ENCODE data around the gene C4BPB. TPM values are rescaled to one million over a fixed set of nuclear protein-coding genes. Genes with fewer than 3 reads are reported as not detected.

C4BPB gene
- total RNA-seq, 2 donors from 2014 or later: not detected

GRCh38 chr1:207145401-207146058 is 56.9 kb downstream of the C4BPB start:
- no peak for DNase-seq
- H3K4me3 ChIP-seq (ENCODE audit: low read length): no peak overlapping the region
- H3K27ac Mint-ChIP-seq: no peak overlapping the region
- H3K4me1 ChIP-seq (ENCODE audit: control insufficient read depth, insufficient read depth, low read length): no peaks in the 10 kb centered on the region
- WGBS, 2 experiments (ENCODE audit: insufficient coverage in 1 of 2, insufficient read length in 1 of 2): 84 to 87% methylated on average over 3 to 5 of the region's 5 CpGs
- H3K9me3 Mint-ChIP-seq: no peaks in the 10 kb centered on the region
- H3K4me3 Mint-ChIP-seq: no peak overlapping the region
- no peak overlapping the region for H3K9ac ChIP-seq (ENCODE audit: extremely low read depth, low read length, poor library complexity, severe bottlenecking)
- H3K9me3 ChIP-seq (ENCODE audit: control insufficient read depth, low read length): no peaks in the 10 kb centered on the region
- H3K36me3 ChIP-seq (ENCODE audit: control insufficient read depth, insufficient read depth, low read length): no peaks in the 10 kb centered on the region
- no peak for TF ChIP-seq CTCF (conservative IDR thresholded peaks at IDR 0.05)
- H3K36me3 Mint-ChIP-seq (ENCODE audit: low read depth): no peaks in the 10 kb centered on the region
- no peaks in the 10 kb centered on the region for H3K4me1 Mint-ChIP-seq
- H3K27ac ChIP-seq (ENCODE audit: low read depth, low read length): no peak overlapping the region
- H3K27me3 Mint-ChIP-seq (ENCODE audit: insufficient read depth): peaks cover 3% of the 10 kb centered on the region
- H3K27me3 ChIP-seq (ENCODE audit: control insufficient read depth, insufficient read depth, low read length, poor library complexity, severe bottlenecking): no peaks in the 10 kb centered on the region

Other genes starting within 250 kb of the C4BPB start
- not detected for gene IL20, start 223.2 kb upstream of the C4BPB start, total RNA-seq
- gene IL24, start 191.4 kb upstream of the C4BPB start, total RNA-seq: not detected
- gene FCMR, start 166.9 kb upstream of the C4BPB start, total RNA-seq: not detected
- gene PIGR, start 142.4 kb upstream of the C4BPB start, total RNA-seq: not detected
- gene FCAMR, start 118.4 kb upstream of the C4BPB start, total RNA-seq: not detected
- under 1 TPM; 0.55 to 0.60 TPM for gene C1orf116, start 56.1 kb upstream of the C4BPB start, total RNA-seq
- gene YOD1, start 37.7 kb upstream of the C4BPB start, total RNA-seq: 10 to 100 TPM; 10.8 to 18.8 TPM
- gene PFKFB2, start 35.6 kb upstream of the C4BPB start, total RNA-seq: 10 to 100 TPM; 11.2 to 13.4 TPM
- gene C4BPA, start 15.4 kb downstream of the C4BPB start, total RNA-seq: not detected
- 10 to 100 TPM; 19.5 to 26.1 TPM for gene CD55, start 232.8 kb downstream of the C4BPB start, total RNA-seq

All from endodermal cell (in vitro differentiated cells).